ENCODE data around the gene RCAN3.
"Not testable (repeated sequence)": the region's sequence is repeated elsewhere in the genome, so short reads cannot be mapped to it uniquely, and the experiment has no call there.

The RCAN3 gene

GRCh38 chr1:24548070-24548469 is 45.4 kb downstream of the RCAN3 start:
- DNase-seq (ENCODE audit: low spot score), result no peak
- no peak for FAIRE-seq

GRCh38 chr1:24549210-24549609 is 46.6 kb downstream of the RCAN3 start:
- DNase-seq (ENCODE audit: low spot score); FAIRE-seq: not testable (repeated sequence)

GRCh38 chr1:24551290-24551959 is 48.8 kb downstream of the RCAN3 start:
- DNase-seq (ENCODE audit: low spot score) (no peak), FAIRE-seq (no peak)

- FAIRE-seq (no peak), DNase-seq (ENCODE audit: low spot score) (no peak)
Measured at GRCh38 chr1:24551960-24552571, 49.4 kb downstream of the RCAN3 start.

GRCh38 chr1:24553931-24554330 is 51.3 kb downstream of the RCAN3 start:
- DNase-seq (ENCODE audit: low spot score), result no peak
- FAIRE-seq, result no peak

- DNase-seq (ENCODE audit: low spot score), result no peak
- no peak for FAIRE-seq
Measured at GRCh38 chr1:24554714-24555113, 52.1 kb downstream of the RCAN3 start.

- FAIRE-seq, result no peak
- DNase-seq (ENCODE audit: low spot score), result no peak
Measured at GRCh38 chr1:24555591-24556413, 53.2 kb downstream of the RCAN3 start, which contains the start of gene NCMAP. NCMAP (plus strand) TSS chr1:24556087; CDS start chr1:24595431, 39,344 bp downstream.

- FAIRE-seq (no peak), DNase-seq (ENCODE audit: low spot score) (no peak)
Measured at GRCh38 chr1:24556414-24556795, 53.8 kb downstream of the RCAN3 start.

- FAIRE-seq, result no peak
- no peak for DNase-seq (ENCODE audit: low spot score)
Measured at GRCh38 chr1:24557220-24557619, 54.6 kb downstream of the RCAN3 start.

- FAIRE-seq, result no peak
Measured at GRCh38 chr1:24557711-24558131, 55.1 kb downstream of the RCAN3 start.

GRCh38 chr1:24558455-24558854 is 55.8 kb downstream of the RCAN3 start:
- no peak for DNase-seq (ENCODE audit: low spot score)

More at GRCh38 chr1:24557711-24558131, 55.1 kb downstream of the RCAN3 start:
- DNase-seq (ENCODE audit: low spot score), result no peak

GRCh38 chr1:24558902-24559791 is 56.5 kb downstream of the RCAN3 start:
- FAIRE-seq (no peak), DNase-seq (ENCODE audit: low spot score) (peak; percentile 58)

More at GRCh38 chr1:24558455-24558854, 55.8 kb downstream of the RCAN3 start:
- peak; percentile 77 for FAIRE-seq

- no peak for FAIRE-seq
Measured at GRCh38 chr1:24560361-24560760, 57.7 kb downstream of the RCAN3 start.

GRCh38 chr1:24562625-24563024 is 60.0 kb downstream of the RCAN3 start:
- FAIRE-seq, result no peak
- DNase-seq (ENCODE audit: low spot score), result no peak

More at GRCh38 chr1:24560361-24560760, 57.7 kb downstream of the RCAN3 start:
- no peak for DNase-seq (ENCODE audit: low spot score)

- no peak for FAIRE-seq
- no peak for DNase-seq (ENCODE audit: low spot score)
Measured at GRCh38 chr1:24564695-24565094, 62.1 kb downstream of the RCAN3 start.

- FAIRE-seq (no peak), DNase-seq (ENCODE audit: low spot score) (no peak)
Measured at GRCh38 chr1:24566236-24566867, 63.7 kb downstream of the RCAN3 start.

GRCh38 chr1:24567792-24568388 is 65.3 kb downstream of the RCAN3 start:
- FAIRE-seq (no peak), DNase-seq (ENCODE audit: low spot score) (peak; percentile 39)

- FAIRE-seq, result no peak
- no peak for DNase-seq (ENCODE audit: low spot score)
Measured at GRCh38 chr1:24568475-24568874, 65.8 kb downstream of the RCAN3 start.

GRCh38 chr1:24570265-24571125 is 67.9 kb downstream of the RCAN3 start:
- no peak for DNase-seq (ENCODE audit: low spot score)
- FAIRE-seq, result no peak
